HEK293 (cell line): ENCODE results near the gene SLC66A2.

Source experiments
- CTCF ChIA-PET: fragments of 350-600 bp; formaldehyde crosslinking; extraction: SDS; loops from one replicate; lab custom pipeline; 2021; ENCODE audit warnings: antibody characterized with exemption; lab: Yijun Ruan, JAX
- POLR2A ChIA-PET: fragments of 300-600 bp; formaldehyde crosslinking; extraction: SDS; loops from one replicate; lab custom pipeline; 2020; ENCODE audit warnings: antibody characterized with exemption, inconsistent platforms; lab: Yijun Ruan, JAX
- H3K27ac ChIP-seq: fragments of 200-500 bp; sonication (Bioruptor generic); 2 replicates; pipeline ENCODE4 v1.5.1; 2014; ENCODE audit warnings: low read depth, low read length, control low read depth, inconsistent platforms; ENCODE audit errors: extremely low read depth
- H3K36me3 ChIP-seq, 2 experiments: fragments of 200-500 bp in 1 of 2; sonication (Bioruptor generic) in 1 of 2; 1 replicate in 1 of 2; 2 replicates in 1 of 2; pipeline ENCODE4 v1.5.1; 2014 to 2017; ENCODE audit warnings: inconsistent platforms in 2 of 2, low read length in 2 of 2; ENCODE audit not compliant: control insufficient read depth in 2 of 2, insufficient read depth in 1 of 2
- H3K4me1 ChIP-seq: fragments of 200-500 bp; sonication (Bioruptor generic); 2 replicates; pipeline ENCODE4 v1.5.1; 2014; ENCODE audit warnings: mild to moderate bottlenecking, low read length, inconsistent platforms; ENCODE audit not compliant: control insufficient read depth, insufficient read depth
- H3K4me3 ChIP-seq: 2 replicates; pipeline ENCODE4 v1.5.1; 2011; ENCODE audit warnings: low read depth, mild to moderate bottlenecking, control low read depth, low read length, moderate library complexity
- H3K9me3 ChIP-seq: fragments of 200-500 bp; sonication (Bioruptor generic); 2 replicates; pipeline ENCODE4 v1.5.1; 2014; ENCODE audit warnings: low read depth, low read length, inconsistent platforms; ENCODE audit not compliant: control insufficient read depth, insufficient read depth
- BCL11A ChIP-seq: fragments of 450-650 bp; formaldehyde crosslinking; IDR thresholded peaks from 2 replicates; pipeline ENCODE4 v1.5.1; 2016; ENCODE audit warnings: low read depth, missing biosample characterization, missing genetic modification characterization
- GFI1B ChIP-seq: fragments of 450-650 bp; formaldehyde crosslinking; IDR thresholded peaks from 2 replicates; pipeline ENCODE4 v1.5.1; 2016; ENCODE audit warnings: missing biosample characterization, missing genetic modification characterization
- OVOL3 ChIP-seq: fragments of 450-650 bp; formaldehyde crosslinking; IDR thresholded peaks from 2 replicates; pipeline ENCODE4 v1.5.1; 2016; ENCODE audit warnings: missing biosample characterization, missing genetic modification characterization
- SETDB1 ChIP-seq: IDR thresholded peaks from one replicate; pipeline ENCODE4 v1.6.1; 2017; ENCODE audit warnings: mild to moderate bottlenecking, low read length, moderate library complexity, mixed read lengths; ENCODE audit not compliant: insufficient read length
- SP7 ChIP-seq: fragments of 450-650 bp; formaldehyde crosslinking; IDR thresholded peaks from 2 replicates; pipeline ENCODE4 v1.5.1; 2016; ENCODE audit warnings: missing biosample characterization, missing genetic modification characterization
- YY2 ChIP-seq: fragments of 450-650 bp; formaldehyde crosslinking; IDR thresholded peaks from 2 replicates; pipeline ENCODE4 v1.5.1; 2016; ENCODE audit warnings: missing biosample characterization, missing genetic modification characterization
- ZBTB17 ChIP-seq: fragments of 450-650 bp; formaldehyde crosslinking; IDR thresholded peaks from 2 replicates; pipeline ENCODE4 v1.5.1; 2016; ENCODE audit warnings: missing biosample characterization, missing genetic modification characterization
- ZBTB8A ChIP-seq: fragments of 450-650 bp; formaldehyde crosslinking; IDR thresholded peaks from 2 replicates; pipeline ENCODE4 v1.5.1; 2016; ENCODE audit warnings: missing biosample characterization, missing genetic modification characterization
- ZFHX2 ChIP-seq: fragments of 450-650 bp; formaldehyde crosslinking; conservative IDR thresholded peaks from 2 replicates; pipeline ENCODE4 v1.5.1; 2016; ENCODE audit warnings: missing biosample characterization, missing genetic modification characterization
- ZFP41 ChIP-seq: fragments of 450-650 bp; formaldehyde crosslinking; IDR thresholded peaks from 2 replicates; pipeline ENCODE4 v1.5.1; 2016; ENCODE audit warnings: missing biosample characterization, missing genetic modification characterization, borderline replicate concordance
- ZIC2 ChIP-seq: fragments of 450-650 bp; formaldehyde crosslinking; IDR thresholded peaks from 2 replicates; pipeline ENCODE4 v1.5.1; 2016; ENCODE audit warnings: missing biosample characterization, missing genetic modification characterization
- ZNF132 ChIP-seq: fragments of 450-650 bp; formaldehyde crosslinking; IDR thresholded peaks from 2 replicates; pipeline ENCODE4 v1.5.1; 2017; ENCODE audit warnings: missing biosample characterization, missing genetic modification characterization, borderline replicate concordance
- ZNF266 ChIP-seq: fragments of 450-650 bp; formaldehyde crosslinking; IDR thresholded peaks from 2 replicates; pipeline ENCODE4 v1.5.1; 2016; ENCODE audit warnings: missing biosample characterization, missing genetic modification characterization, low read depth
- ZNF433 ChIP-seq: fragments of 450-650 bp; formaldehyde crosslinking; IDR thresholded peaks from 2 replicates; pipeline ENCODE4 v1.5.1; 2016; ENCODE audit warnings: missing biosample characterization, missing genetic modification characterization, low read depth
- ZNF510 ChIP-seq: fragments of 450-650 bp; formaldehyde crosslinking; IDR thresholded peaks from 2 replicates; pipeline ENCODE4 v1.5.1; 2018; ENCODE audit warnings: mild to moderate bottlenecking, missing genetic modification characterization, missing biosample characterization; ENCODE audit not compliant: insufficient replicate concordance
- ZNF521 ChIP-seq: fragments of 450-650 bp; formaldehyde crosslinking; IDR thresholded peaks from 2 replicates; pipeline ENCODE4 v1.5.1; 2017; ENCODE audit warnings: missing biosample characterization, mild to moderate bottlenecking, missing genetic modification characterization
- ZNF596 ChIP-seq: fragments of 450-650 bp; IDR thresholded peaks from 2 replicates; pipeline ENCODE4 v1.5.0; 2018; ENCODE audit warnings: missing biosample characterization, mild to moderate bottlenecking, missing genetic modification characterization, moderate library complexity
- ZNF626 ChIP-seq: fragments of 450-650 bp; sonication (Bioruptor Pico); formaldehyde crosslinking; IDR thresholded peaks from 2 replicates; pipeline ENCODE4 v1.5.1; 2018; ENCODE audit warnings: missing biosample characterization, missing genetic modification characterization, inconsistent platforms
- ZNF677 ChIP-seq: fragments of 450-650 bp; IDR thresholded peaks from 2 replicates; pipeline ENCODE4 v1.5.0; 2018; ENCODE audit warnings: missing biosample characterization, mild to moderate bottlenecking, missing genetic modification characterization, moderate library complexity
- ZNF843 ChIP-seq: fragments of 450-650 bp; formaldehyde crosslinking; IDR thresholded peaks from 2 replicates; pipeline ENCODE4 v1.5.1; 2016; ENCODE audit warnings: missing biosample characterization, missing genetic modification characterization
- TF ChIP-seq, protein P1 (sequence below): fragments of 450-650 bp; formaldehyde crosslinking; IDR thresholded peaks from 2 replicates; pipeline ENCODE4 v1.5.1; 2016; ENCODE audit warnings: missing biosample characterization, missing genetic modification characterization
- TF ChIP-seq, protein P2 (sequence below): fragments of 450-650 bp; formaldehyde crosslinking; IDR thresholded peaks from 2 replicates; pipeline ENCODE4 v1.5.1; 2016; ENCODE audit warnings: missing biosample characterization, missing genetic modification characterization, borderline replicate concordance
- TF ChIP-seq, protein P3 (sequence below): fragments of 450-650 bp; formaldehyde crosslinking; IDR thresholded peaks from 2 replicates; pipeline ENCODE4 v1.5.1; 2016; ENCODE audit warnings: missing biosample characterization, missing genetic modification characterization

The SLC66A2 gene

GRCh38 chr18:79933765-79934164, 17.7 kb downstream of the SLC66A2 start:
- peaks cover 0 to 26% of the 10 kb centered on the region in 2 experiments; a peak in 1 of 3 replicates for H3K36me3 ChIP-seq
- ChIA-PET CTCF (interaction anchor here (0.6 kb wide), 1 partner anchor 35 kb away, joined by 3 read pairs; no protein-coding TSS in a partner anchor), POLR2A (no interaction called here)
- no peaks in the 10 kb centered on the region for H3K4me1 ChIP-seq
- H3K9me3 ChIP-seq, result no peaks in the 10 kb centered on the region
- TF ChIP-seq ZNF510 (tag by site-specific recombination), result no peak
- no peak overlapping the region for H3K4me3 ChIP-seq
- no peak overlapping the region for H3K27ac ChIP-seq

- H3K9me3 ChIP-seq, result no peaks in the 10 kb centered on the region
- H3K27ac ChIP-seq, result no peak overlapping the region
- POLR2A ChIA-PET, result no interaction called here
- H3K36me3 ChIP-seq, result peaks cover 0 to 31% of the 10 kb centered on the region in 2 experiments; a peak in 1 of 3 replicates
- no peaks in the 10 kb centered on the region for H3K4me1 ChIP-seq
- no peak overlapping the region for H3K4me3 ChIP-seq
- CTCF ChIA-PET, result no interaction called here
- TF ChIP-seq SETDB1, result peak; percentile 51
- TF ChIP-seq ZNF843, result no peak
Observed at GRCh38 chr18:79932907-79933306, 18.5 kb downstream of the SLC66A2 start.

DNA sequence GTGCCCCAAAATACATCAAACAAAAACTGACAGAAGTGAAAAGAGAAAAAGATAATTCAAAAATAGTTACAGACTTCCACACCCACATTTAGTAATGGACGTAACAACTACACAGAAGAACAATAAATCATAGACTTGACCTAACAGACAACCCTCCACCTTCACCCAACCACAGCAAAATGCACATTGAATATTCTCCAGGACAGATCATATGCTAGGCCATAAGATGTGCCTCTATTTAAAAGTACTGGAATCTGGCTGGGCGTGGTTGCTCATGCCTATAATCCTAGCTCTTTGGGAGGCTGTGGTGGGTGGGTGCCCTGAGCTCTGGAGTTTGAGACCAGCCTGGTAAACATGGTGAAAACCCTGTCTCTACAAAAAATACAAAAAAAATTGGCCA, 20.0 kb downstream of the SLC66A2 start:
- H3K4me1 ChIP-seq, result no peaks in the 10 kb centered on the region
- no peak for TF ChIP-seq ZNF266 (tag by site-specific recombination)
- no peak for TF ChIP-seq ZBTB8A (tag by site-specific recombination)
- TF ChIP-seq, all 188 proteins: peak for 0
- Histone ChIP-seq H3K36me3 (peaks cover 0 to 28% of the 10 kb centered on the region in 2 experiments; a peak in 1 of 3 replicates), H3K27ac (no peak overlapping the region), H3K4me3 (no peak overlapping the region), H3K9me3 (no peaks in the 10 kb centered on the region)
- CTCF ChIA-PET, result no interaction called here
- POLR2A ChIA-PET, result no interaction called here

DNA sequence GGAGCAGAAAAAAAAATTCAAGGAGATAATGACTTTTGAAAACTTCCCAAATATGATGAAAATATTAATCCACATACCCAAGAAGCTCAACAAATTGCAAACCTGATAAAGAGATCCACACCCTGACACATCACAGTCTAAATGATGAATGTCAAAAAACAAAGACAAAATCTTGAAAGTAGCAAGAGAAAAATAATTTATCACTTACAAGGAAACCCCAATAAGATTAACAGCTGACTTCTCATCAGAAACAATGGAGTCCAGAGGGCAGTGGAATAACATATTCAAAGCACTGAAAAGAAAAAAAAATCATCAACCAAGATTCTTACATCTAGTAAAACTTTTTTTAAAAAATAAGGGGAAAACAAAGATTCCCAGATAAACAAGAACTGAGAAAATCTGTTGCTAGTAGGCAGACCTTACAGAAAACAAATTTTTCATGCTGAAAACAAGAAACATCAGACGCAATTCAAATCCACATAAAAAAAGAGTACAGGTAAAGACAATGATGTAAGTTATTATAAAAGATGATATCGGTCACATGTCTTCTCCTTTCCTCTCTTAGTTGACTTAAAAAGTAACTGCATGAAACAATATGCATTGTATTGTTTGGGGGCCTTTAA, 21.3 kb downstream of the SLC66A2 start:
- H3K36me3 ChIP-seq, result peaks cover 0 to 18% of the 10 kb centered on the region in 2 experiments; a peak in 1 of 3 replicates
- H3K9me3 ChIP-seq, result no peaks in the 10 kb centered on the region
- ChIA-PET POLR2A (no interaction called here), CTCF (interaction anchor here (0.7 kb wide), 1 partner anchor 11 kb away, joined by 4 read pairs; no protein-coding TSS in a partner anchor)
- H3K4me1 ChIP-seq, result no peaks in the 10 kb centered on the region
- no peak overlapping the region for H3K4me3 ChIP-seq
- H3K27ac ChIP-seq, result no peak overlapping the region
- TF ChIP-seq OVOL3 (tag by site-specific recombination), result no peak
- TF ChIP-seq ZBTB17, result no peak
- TF ChIP-seq ZNF677, result peak; percentile 37; the same call in 1 of the 2 replicates
- no peak for TF ChIP-seq ZIC2
- TF ChIP-seq, protein P1, sequence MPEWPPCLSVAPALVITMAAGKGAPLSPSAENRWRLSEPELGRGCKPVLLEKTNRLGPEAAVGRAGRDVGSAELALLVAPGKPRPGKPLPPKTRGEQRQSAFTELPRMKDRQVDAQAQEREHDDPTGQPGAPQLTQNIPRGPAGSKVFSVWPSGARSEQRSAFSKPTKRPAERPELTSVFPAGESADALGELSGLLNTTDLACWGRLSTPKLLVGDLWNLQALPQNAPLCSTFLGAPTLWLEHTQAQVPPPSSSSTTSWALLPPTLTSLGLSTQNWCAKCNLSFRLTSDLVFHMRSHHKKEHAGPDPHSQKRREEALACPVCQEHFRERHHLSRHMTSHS (tag by site-specific recombination), result no peak
- no peak for TF ChIP-seq ZFP41 (tag by site-specific recombination)
- peak; percentile 87 for TF ChIP-seq ZNF626 (tag by site-specific recombination)
- no peak for TF ChIP-seq ZNF433 (tag by site-specific recombination)
- 0 out of 2 replicates have a peak, but pooled peaks have one; percentile 10 for TF ChIP-seq SP7
- TF ChIP-seq ZNF521, result no peak
- TF ChIP-seq BCL11A (tag by site-specific recombination), result no peak
- TF ChIP-seq ZNF132 (tag by site-specific recombination), result no peak
- TF ChIP-seq ZNF596, result no peak
- TF ChIP-seq YY2 (tag by site-specific recombination), result no peak
- TF ChIP-seq, protein P2, sequence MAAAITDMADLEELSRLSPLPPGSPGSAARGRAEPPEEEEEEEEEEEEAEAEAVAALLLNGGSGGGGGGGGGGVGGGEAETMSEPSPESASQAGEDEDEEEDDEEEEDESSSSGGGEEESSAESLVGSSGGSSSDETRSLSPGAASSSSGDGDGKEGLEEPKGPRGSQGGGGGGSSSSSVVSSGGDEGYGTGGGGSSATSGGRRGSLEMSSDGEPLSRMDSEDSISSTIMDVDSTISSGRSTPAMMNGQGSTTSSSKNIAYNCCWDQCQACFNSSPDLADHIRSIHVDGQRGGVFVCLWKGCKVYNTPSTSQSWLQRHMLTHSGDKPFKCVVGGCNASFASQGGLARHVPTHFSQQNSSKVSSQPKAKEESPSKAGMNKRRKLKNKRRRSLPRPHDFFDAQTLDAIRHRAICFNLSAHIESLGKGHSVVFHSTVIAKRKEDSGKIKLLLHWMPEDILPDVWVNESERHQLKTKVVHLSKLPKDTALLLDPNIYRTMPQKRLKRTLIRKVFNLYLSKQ (tag by site-specific recombination), result no peak
- TF ChIP-seq ZFHX2, result no peak
- TF ChIP-seq, protein P3, sequence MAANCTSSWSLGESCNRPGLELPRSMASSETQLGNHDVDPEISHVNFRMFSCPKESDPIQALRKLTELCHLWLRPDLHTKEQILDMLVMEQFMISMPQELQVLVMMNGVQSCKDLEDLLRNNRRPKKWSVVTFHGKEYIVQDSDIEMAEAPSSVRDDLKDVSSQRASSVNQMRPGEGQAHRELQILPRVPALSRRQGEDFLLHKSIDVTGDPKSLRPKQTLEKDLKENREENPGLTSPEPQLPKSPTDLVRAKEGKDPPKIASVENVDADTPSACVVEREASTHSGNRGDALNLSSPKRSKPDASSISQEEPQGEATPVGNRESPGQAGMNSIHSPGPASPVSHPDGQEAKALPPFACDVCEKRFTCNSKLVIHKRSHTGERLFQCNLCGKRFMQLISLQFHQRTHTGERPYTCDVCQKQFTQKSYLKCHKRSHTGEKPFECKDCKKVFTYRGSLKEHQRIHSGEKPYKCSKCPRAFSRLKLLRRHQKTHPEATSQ (tag by site-specific recombination), result no peak
- TF ChIP-seq GFI1B, result no peak
